Right lobe of liver (tissue), 6 donors: ENCODE data around the gene HACD2. TPM values are rescaled to one million over a fixed set of nuclear protein-coding genes. Genes with fewer than 3 reads are reported as not detected.

Experiments used
- ATAC-seq, 4 donors: fragments of 200-7000 bp; cut with Tn5 transposase; one replicate each; pipeline ENCODE4 v1.9.1; 2020; ENCODE audit warnings: mild to moderate bottlenecking in 4 of 4, moderate library complexity in 4 of 4
- DNase-seq, 3 donors: peaks; one replicate each; pipeline ENCODE4 v3.0.0-alpha.2; 2020
- H3K27ac ChIP-seq, 3 donors: fragments of 200-600 bp; one replicate each; pipeline ENCODE4 v1.8.0; 2022
- H3K27me3 ChIP-seq, 2 donors: fragments of 200-600 bp; one replicate each; pipeline ENCODE4 v1.8.0; 2022
- H3K36me3 ChIP-seq, 4 donors: fragments of 200-600 bp; sonication (generic) in 1 of 4; one replicate each; pipeline versions ENCODE4 v1.5.1 to v1.8.0; 2017 to 2022; ENCODE audit warnings: control low read depth in 1 of 4
- H3K4me1 ChIP-seq, 4 donors: fragments of 200-600 bp; sonication (generic) in 1 of 4; one replicate each; pipeline versions ENCODE4 v1.5.1 to v1.8.0; 2017 to 2022; ENCODE audit warnings: control low read depth in 1 of 4
- H3K4me3 ChIP-seq, 3 donors: fragments of 200-600 bp; one replicate each; pipeline ENCODE4 v1.8.0; 2022
- H3K9me3 ChIP-seq, 4 donors: fragments of 200-600 bp; sonication (generic) in 1 of 4; one replicate each; pipeline versions ENCODE4 v1.5.1 to v1.8.0; 2017 to 2022; ENCODE audit warnings: control low read depth in 1 of 4
- POLR2A ChIP-seq: fragments of 450-650 bp; IDR thresholded peaks from one replicate; pipeline ENCODE4 v1.6.1; 2017; ENCODE audit warnings: antibody characterized with exemption, mild to moderate bottlenecking
- WGBS: methylation state at CpG from one replicate; pipeline ENCODE4 v1.1.6; 2018; ENCODE audit warnings: low coverage, low lambda C conversion rate; ENCODE audit not compliant: insufficient coverage; ENCODE audit errors: missing lambda C conversion rate; 5-methylcytosine and 5-hydroxymethylcytosine counted together
- intact Hi-C, 2 donors: fragments of 100-400 bp; cut with DNase I; formaldehyde crosslinking; loops; one replicate each; pipeline versions ENCODE4 v1.11.2 to v1.14.1; 2022
- total RNA-seq, 6 experiments: library from RNA; depleted of rRNA in 2 of 6; stranded (reverse); fragments of >200 nt in 2 of 6; fragmentation: NEBNext Ultra II Directional in 3 of 6; extraction: Animal tissue kit (Norgen Biotek cat#: 25700) in 3 of 6; gene quantifications; one replicate each; pipeline versions ENCODE4 v1.1.0 to v1.2.4, GENCODE V29; 2016 to 2023
- TF ChIP-seq, protein P1 (sequence below), 4 donors: fragments of 200-600 bp in 3 of 4; fragments of 450-650 bp in 1 of 4; IDR thresholded peaks; one replicate each; pipeline versions ENCODE4 v1.5.1 to v1.8.0; 2016 to 2022; ENCODE audit warnings: antibody characterized with exemption in 4 of 4, mild to moderate bottlenecking in 2 of 4
- donor health status: DM: no; HTN: yes; CAD: no.
- donor health status: DM: no; HTN: no; CAD: no.
- donor health status: DM: no; HTN: no; CAD: no.
- donor health status: DM: no; HTN: yes; CAD: no.
- donor health status: DM: no; HTN: yes; CAD: no.

The HACD2 gene
- total RNA-seq, 6 experiments from 2014 or later: 23.0 to 39.8 (median 27.2) TPM

DNA sequence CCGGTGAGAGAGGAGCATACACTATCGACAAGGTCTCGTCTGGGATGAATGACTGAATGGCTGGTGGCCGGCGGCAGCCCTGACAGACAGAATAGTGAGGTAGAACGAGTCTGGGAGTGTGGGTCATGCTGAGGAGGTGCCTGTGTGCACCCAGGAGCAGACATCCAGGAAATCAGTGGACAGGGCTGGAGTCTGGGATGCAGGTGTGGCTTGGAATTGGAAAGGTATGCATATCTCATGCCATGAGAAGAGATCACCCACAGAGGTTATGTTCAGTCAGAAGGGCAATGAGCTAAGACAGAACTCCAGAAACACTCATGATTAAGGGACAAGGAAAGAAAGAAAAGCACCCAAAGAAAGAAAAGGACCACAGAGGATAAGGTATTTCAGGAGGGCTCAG is 20.8 kb downstream of the HACD2 start:
- intact Hi-C loops: loop anchor here in 1 of 2 donors (10.0 kb wide), 1 partner anchor 69 kb away; no protein-coding TSS in a partner anchor
- no peaks in the 10 kb centered on the region for H3K4me1 ChIP-seq
- no peaks in the 10 kb centered on the region for H3K9me3 ChIP-seq
- TF ChIP-seq, protein P1, sequence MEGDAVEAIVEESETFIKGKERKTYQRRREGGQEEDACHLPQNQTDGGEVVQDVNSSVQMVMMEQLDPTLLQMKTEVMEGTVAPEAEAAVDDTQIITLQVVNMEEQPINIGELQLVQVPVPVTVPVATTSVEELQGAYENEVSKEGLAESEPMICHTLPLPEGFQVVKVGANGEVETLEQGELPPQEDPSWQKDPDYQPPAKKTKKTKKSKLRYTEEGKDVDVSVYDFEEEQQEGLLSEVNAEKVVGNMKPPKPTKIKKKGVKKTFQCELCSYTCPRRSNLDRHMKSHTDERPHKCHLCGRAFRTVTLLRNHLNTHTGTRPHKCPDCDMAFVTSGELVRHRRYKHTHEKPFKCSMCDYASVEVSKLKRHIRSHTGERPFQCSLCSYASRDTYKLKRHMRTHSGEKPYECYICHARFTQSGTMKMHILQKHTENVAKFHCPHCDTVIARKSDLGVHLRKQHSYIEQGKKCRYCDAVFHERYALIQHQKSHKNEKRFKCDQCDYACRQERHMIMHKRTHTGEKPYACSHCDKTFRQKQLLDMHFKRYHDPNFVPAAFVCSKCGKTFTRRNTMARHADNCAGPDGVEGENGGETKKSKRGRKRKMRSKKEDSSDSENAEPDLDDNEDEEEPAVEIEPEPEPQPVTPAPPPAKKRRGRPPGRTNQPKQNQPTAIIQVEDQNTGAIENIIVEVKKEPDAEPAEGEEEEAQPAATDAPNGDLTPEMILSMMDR (IDR thresholded peaks at IDR 0.05): no peak
- TF ChIP-seq POLR2A: no peak
- H3K27me3 ChIP-seq: no peaks in the 10 kb centered on the region
- WGBS: 92% methylated on average over 5 of the region's 6 CpGs
- no peak for ATAC-seq
- DNase-seq: no peak
- H3K27ac ChIP-seq: no peak overlapping the region
- H3K36me3 ChIP-seq: peaks cover 0 to 10% (median 2%) of the 10 kb centered on the region in 4 donors
- H3K4me3 ChIP-seq: no peak overlapping the region

DNA sequence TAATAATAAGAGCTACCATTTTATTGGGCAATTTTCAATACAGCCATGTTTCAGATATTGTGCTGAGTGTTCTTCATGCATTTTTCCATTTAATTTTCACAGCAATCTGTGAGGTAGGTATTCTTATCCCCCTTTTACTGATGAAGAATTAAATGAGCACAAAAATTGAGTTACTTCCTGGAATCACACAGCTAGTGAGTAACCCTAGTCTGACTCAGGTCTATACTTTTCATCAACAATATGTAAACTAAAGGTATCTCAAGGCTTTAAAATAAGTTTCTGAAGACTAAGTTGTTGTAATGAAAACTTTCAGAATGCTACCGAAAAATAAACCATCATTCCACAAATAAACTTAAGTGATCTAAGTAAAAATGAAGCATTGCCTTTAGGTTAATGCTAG is 22.3 kb downstream of the HACD2 start:
- H3K27me3 ChIP-seq: no peaks in the 10 kb centered on the region
- H3K27ac ChIP-seq: no peak overlapping the region
- WGBS: 82% methylated on average over 1 of the region's 1 CpG
- H3K4me1 ChIP-seq: no peaks in the 10 kb centered on the region
- no peaks in the 10 kb centered on the region for H3K9me3 ChIP-seq
- intact Hi-C loops: loop anchor here in 1 of 2 donors (10.0 kb wide), 1 partner anchor 68 kb away; no protein-coding TSS in a partner anchor
- ATAC-seq (no peak), DNase-seq (no peak)
- H3K36me3 ChIP-seq: peaks cover 0 to 8% (median 2%) of the 10 kb centered on the region in 4 donors
- TF ChIP-seq, protein P1 (IDR thresholded peaks at IDR 0.05): no peak
- no peak for TF ChIP-seq POLR2A
- H3K4me3 ChIP-seq: no peak overlapping the region

DNA sequence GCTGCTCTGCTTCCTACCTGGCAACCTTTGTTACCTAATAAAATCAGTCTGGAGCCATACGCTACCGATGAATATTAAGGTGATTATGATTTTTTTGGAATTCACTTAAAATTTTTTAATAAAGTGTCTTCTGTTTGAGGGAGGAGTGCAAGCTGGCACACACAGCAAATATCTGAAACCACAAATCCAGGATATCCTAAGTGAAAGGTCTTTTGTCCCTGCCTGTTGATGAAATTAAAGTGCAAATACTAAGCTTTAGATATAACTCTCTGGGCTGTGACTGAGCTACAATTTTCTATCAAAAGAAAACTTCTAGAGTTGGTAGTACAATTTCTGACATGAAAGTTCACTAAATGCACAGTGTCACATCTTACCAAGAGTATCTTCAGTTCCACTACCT is 23.7 kb downstream of the HACD2 start:
- ATAC-seq: no peak
- H3K4me1 ChIP-seq: no peaks in the 10 kb centered on the region
- H3K4me3 ChIP-seq: no peak overlapping the region
- WGBS: 90% methylated on average over 2 of the region's 2 CpGs
- H3K36me3 ChIP-seq: peaks cover 0 to 4% (median 0%) of the 10 kb centered on the region in 4 donors
- no peaks in the 10 kb centered on the region for H3K27me3 ChIP-seq
- H3K27ac ChIP-seq: no peak overlapping the region
- intact Hi-C loops: loop anchor here in 1 of 2 donors (10.0 kb wide), 1 partner anchor 66 kb away; no protein-coding TSS in a partner anchor
- DNase-seq: no peak
- no peak for TF ChIP-seq POLR2A
- TF ChIP-seq, protein P1 (IDR thresholded peaks at IDR 0.05): no peak
- H3K9me3 ChIP-seq: no peaks in the 10 kb centered on the region

DNA sequence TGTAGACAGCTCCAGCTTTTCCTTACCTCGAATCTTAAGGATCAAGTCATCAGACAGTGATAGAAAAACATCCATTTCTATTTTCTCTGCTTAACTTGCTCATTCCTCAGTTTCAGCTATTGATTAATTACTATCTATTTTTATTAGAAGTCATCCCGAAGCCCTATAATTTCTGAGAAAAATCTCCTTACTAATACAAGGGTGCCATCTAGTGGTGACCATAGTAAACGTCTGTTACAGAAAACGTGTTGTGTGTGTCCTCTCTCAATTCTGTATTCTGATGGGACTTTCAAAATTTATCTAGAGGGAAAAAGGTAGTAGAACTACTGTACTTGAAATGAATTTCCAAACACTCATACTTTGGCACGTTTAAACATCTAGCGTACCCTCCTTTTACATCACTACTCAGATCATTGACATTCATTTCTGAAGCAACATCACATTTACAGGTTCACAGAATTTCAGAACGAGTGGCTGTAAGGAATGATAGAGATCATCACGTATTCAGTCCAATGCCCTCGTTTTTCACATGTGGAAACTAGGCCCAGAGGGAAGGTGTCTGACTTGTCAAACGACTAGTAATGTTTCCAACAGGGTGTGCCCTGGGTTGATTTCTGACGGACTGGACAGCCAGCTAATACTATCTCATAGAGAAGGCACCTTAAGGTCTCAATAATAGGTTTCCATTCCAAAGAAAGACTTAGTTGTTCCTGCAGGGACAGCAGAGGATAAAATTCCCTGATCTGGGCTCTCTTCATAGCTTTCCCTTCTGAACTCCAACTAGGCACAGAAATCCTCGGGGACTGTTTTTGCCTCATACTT is 25.6 kb downstream of the HACD2 start:
- Histone ChIP-seq H3K27me3 (no peaks in the 10 kb centered on the region), H3K27ac (no peak overlapping the region), H3K4me1 (no peaks in the 10 kb centered on the region), H3K36me3 (peaks cover 0 to 2% (median 0%) of the 10 kb centered on the region in 4 donors), H3K9me3 (no peaks in the 10 kb centered on the region), H3K4me3 (no peak overlapping the region)
- intact Hi-C loops: loop anchor here in 1 of 2 donors (5.0 kb wide), 1 partner anchor 232 kb away; no protein-coding TSS in a partner anchor
- WGBS: 23% methylated on average over 11 of the region's 12 CpGs
- ATAC-seq (peak; percentile 76 to 85 (median 82)), DNase-seq (no peak)
- TF ChIP-seq, protein P1 (IDR thresholded peaks at IDR 0.05): peak; percentile 73 to 89 (median 84)
- no peak for TF ChIP-seq POLR2A
